IMR-90 (cell line): ENCODE data around the gene FTO. TPM values are rescaled to one million over a fixed set of nuclear protein-coding genes. Genes with fewer than 3 reads are reported as not detected.

Source experiments
- ATAC-seq: fragments of 200-7000 bp; cut with Tn5 transposase; 2 replicates; pipeline ENCODE4 v1.9.1; 2020; ENCODE audit warnings: low read depth, mild to moderate bottlenecking, moderate library complexity
- BruUV-seq: library from RNA; stranded (reverse); fragments of 400-500 nt; replicated peaks from 2 replicates; lab custom pipeline; 2021; lab: Mats Ljungman, UMichigan
- CTCF ChIA-PET: fragments of 300-600 bp; formaldehyde crosslinking; extraction: SDS; loops from one replicate; lab custom pipeline; 2021; ENCODE audit warnings: antibody characterized with exemption; lab: Yijun Ruan, JAX
- POLR2A ChIA-PET: fragments of 300-600 bp; sonication (Branson Sonifier 250); formaldehyde crosslinking; loops from one replicate; lab custom pipeline; 2022; ENCODE audit warnings: antibody characterized with exemption; ENCODE audit not compliant: unreplicated experiment; lab: Charles Lee
- DNase-seq: peaks from one replicate; pipeline ENCODE4 v3.0.0; 2013
- H2AFZ ChIP-seq: replicated peaks from 2 replicates; pipeline ENCODE3; 2013; ENCODE audit warnings: low read length, mild to moderate bottlenecking; ENCODE audit not compliant: poor library complexity
- H2AK5ac ChIP-seq: 2 replicates; pipeline ENCODE4 v1.6.1; 2013; ENCODE audit warnings: low read depth, low read length, inconsistent platforms
- H2AK9ac ChIP-seq: replicated peaks from 2 replicates; pipeline ENCODE3; 2013; ENCODE audit warnings: mild to moderate bottlenecking, low read depth, low read length, moderate library complexity; ENCODE audit not compliant: poor library complexity
- H2BK120ac ChIP-seq: 2 replicates; pipeline ENCODE4 v1.6.1; 2013; ENCODE audit warnings: low read depth, low read length, inconsistent platforms
- H2BK15ac ChIP-seq: 3 replicates; pipeline ENCODE4 v1.6.1; 2013; ENCODE audit warnings: low read depth, low read length, inconsistent platforms
- H2BK20ac ChIP-seq: 2 replicates; pipeline ENCODE4 v1.6.1; 2013; ENCODE audit warnings: low read depth, mild to moderate bottlenecking, inconsistent platforms, low read length, moderate library complexity
- H2BK5ac ChIP-seq: 2 replicates; pipeline ENCODE4 v1.6.1; 2013; ENCODE audit warnings: mild to moderate bottlenecking, low read depth, low read length, inconsistent platforms; ENCODE audit not compliant: poor library complexity, severe bottlenecking
- H3K14ac ChIP-seq: replicated peaks from 2 replicates; pipeline ENCODE4 v1.6.1; 2013; ENCODE audit warnings: low read depth, low read length, inconsistent platforms
- H3K18ac ChIP-seq: 2 replicates; pipeline ENCODE4 v1.6.1; 2013; ENCODE audit warnings: low read depth, low read length, control low read depth
- H3K23ac ChIP-seq: 2 replicates; pipeline ENCODE4 v1.6.1; 2013; ENCODE audit warnings: low read depth, low read length, inconsistent platforms
- H3K27ac ChIP-seq: 2 replicates; pipeline ENCODE4 v1.5.1; 2013; ENCODE audit warnings: mild to moderate bottlenecking, control low read depth, low read length; ENCODE audit not compliant: insufficient read depth
- H3K27me3 ChIP-seq: 2 replicates; pipeline ENCODE4 v1.6.1; 2013; ENCODE audit warnings: low read length; ENCODE audit not compliant: control insufficient read depth, insufficient read depth
- H3K36me3 ChIP-seq: 2 replicates; pipeline ENCODE4 v1.6.1; 2013; ENCODE audit warnings: low read length, mixed read lengths; ENCODE audit not compliant: control insufficient read depth, insufficient read depth
- H3K4ac ChIP-seq: 2 replicates; pipeline ENCODE4 v1.6.1; 2013; ENCODE audit warnings: low read depth, low read length, inconsistent platforms
- H3K4me1 ChIP-seq: 2 replicates; pipeline ENCODE4 v1.6.1; 2013; ENCODE audit warnings: low read length, mixed read lengths; ENCODE audit not compliant: control insufficient read depth, insufficient read depth
- H3K4me2 ChIP-seq: 2 replicates; pipeline ENCODE4 v1.6.1; 2013; ENCODE audit warnings: low read depth, mild to moderate bottlenecking, control low read depth, low read length, moderate library complexity
- H3K4me3 ChIP-seq: 2 replicates; pipeline ENCODE4 v1.5.1; 2013; ENCODE audit warnings: low read depth, mild to moderate bottlenecking, control low read depth, low read length, moderate library complexity; ENCODE audit not compliant: insufficient read depth
- H3K56ac ChIP-seq: 2 replicates; pipeline ENCODE4 v1.6.1; 2013; ENCODE audit warnings: low read length, inconsistent platforms; ENCODE audit not compliant: insufficient read depth; ENCODE audit errors: extremely low read depth
- H3K79me1 ChIP-seq, 2 experiments: 2 replicates each; pipeline ENCODE4 v1.6.1; 2013; ENCODE audit warnings: low read length in 2 of 2, inconsistent platforms in 1 of 2, low read depth in 1 of 2
- H3K9ac ChIP-seq: 2 replicates; pipeline ENCODE4 v1.6.1; 2013; ENCODE audit warnings: low read depth, low read length, control low read depth
- H3K9me1 ChIP-seq: 2 replicates; pipeline ENCODE4 v1.6.1; 2013; ENCODE audit warnings: low read length, inconsistent platforms; ENCODE audit not compliant: insufficient read depth
- H3K9me3 ChIP-seq: 2 replicates; pipeline ENCODE4 v1.6.1; 2013; ENCODE audit warnings: low read length; ENCODE audit not compliant: control insufficient read depth, insufficient read depth
- H4K20me1 ChIP-seq: 2 replicates; pipeline ENCODE4 v1.6.1; 2013; ENCODE audit warnings: low read length, inconsistent platforms; ENCODE audit not compliant: insufficient read depth
- H4K5ac ChIP-seq: 2 replicates; pipeline ENCODE4 v1.6.1; 2013; ENCODE audit warnings: mild to moderate bottlenecking, low read depth, low read length, control low read depth
- H4K8ac ChIP-seq, 2 experiments: 2 replicates each; pipeline ENCODE4 v1.6.1; 2013; ENCODE audit warnings: low read depth in 2 of 2, low read length in 2 of 2, control low read depth in 1 of 2, inconsistent platforms in 1 of 2
- H4K91ac ChIP-seq: 2 replicates; pipeline ENCODE4 v1.6.1; 2013; ENCODE audit warnings: low read depth, low read length, inconsistent platforms; ENCODE audit not compliant: insufficient read depth
- BHLHE40 ChIP-seq: fragments of 150-350 bp; IDR thresholded peaks from 2 replicates; pipeline ENCODE4 v1.6.1; 2016; ENCODE audit warnings: mild to moderate bottlenecking, low read depth, low read length
- CEBPB ChIP-seq: IDR thresholded peaks from 2 replicates; pipeline ENCODE4 v1.6.1; 2012; ENCODE audit warnings: low read depth, low read length, improper control_type of control experiment
- CHD1 ChIP-seq: IDR thresholded peaks from 2 replicates; pipeline ENCODE4 v1.6.1; 2012; ENCODE audit warnings: low read depth, low read length, improper control_type of control experiment
- CTCF ChIP-seq: conservative IDR thresholded peaks from 2 replicates; pipeline ENCODE4 v1.5.1; 2012; ENCODE audit warnings: mild to moderate bottlenecking, low read depth, low read length, improper control_type of control experiment
- ELK1 ChIP-seq: fragments of 150-350 bp; IDR thresholded peaks from 2 replicates; pipeline ENCODE4 v1.6.1; 2016; ENCODE audit warnings: low read depth, mild to moderate bottlenecking, low read length, moderate library complexity, borderline replicate concordance
- FOS ChIP-seq: fragments of 150-350 bp; IDR thresholded peaks from 2 replicates; pipeline ENCODE4 v1.6.1; 2016; ENCODE audit warnings: low read depth, low read length
- MAFK ChIP-seq: IDR thresholded peaks from 2 replicates; pipeline ENCODE4 v1.6.1; 2012; ENCODE audit warnings: low read depth, low read length, improper control_type of control experiment
- MAZ ChIP-seq: IDR thresholded peaks from 2 replicates; pipeline ENCODE4 v1.6.1; 2012; ENCODE audit warnings: low read depth, mild to moderate bottlenecking, low read length, improper control_type of control experiment, moderate library complexity, borderline replicate concordance
- MXI1 ChIP-seq: IDR thresholded peaks from 2 replicates; pipeline ENCODE4 v1.6.1; 2012; ENCODE audit warnings: low read depth, mild to moderate bottlenecking, low read length, moderate library complexity, borderline replicate concordance
- NFE2L2 ChIP-seq: fragments of 150-350 bp; IDR thresholded peaks from 2 replicates; pipeline ENCODE4 v1.6.1; 2016; ENCODE audit warnings: low read depth, mild to moderate bottlenecking, low read length
- POLR2A ChIP-seq: IDR thresholded peaks from 2 replicates; pipeline ENCODE4 v1.6.1; 2012; ENCODE audit warnings: mild to moderate bottlenecking, low read depth, low read length
- RAD21 ChIP-seq: IDR thresholded peaks from 2 replicates; pipeline ENCODE4 v1.6.1; 2012; ENCODE audit warnings: low read length, improper control_type of control experiment
- RCOR1 ChIP-seq: IDR thresholded peaks from 2 replicates; pipeline ENCODE4 v1.6.1; 2012; ENCODE audit warnings: mild to moderate bottlenecking, low read length, improper control_type of control experiment; ENCODE audit not compliant: insufficient replicate concordance
- RFX5 ChIP-seq: IDR thresholded peaks from 2 replicates; pipeline ENCODE4 v1.8.0; 2012; ENCODE audit warnings: low read depth, mild to moderate bottlenecking, low read length, moderate library complexity
- SMC3 ChIP-seq: fragments of 150-350 bp; IDR thresholded peaks from 2 replicates; pipeline ENCODE4 v1.6.1; 2016; ENCODE audit warnings: low read depth, mild to moderate bottlenecking, antibody characterized with exemption, low read length, moderate library complexity
- USF2 ChIP-seq: fragments of 150-350 bp; IDR thresholded peaks from 2 replicates; pipeline ENCODE4 v1.6.1; 2017; ENCODE audit warnings: mild to moderate bottlenecking, antibody characterized with exemption, low read length, low read depth
- WGBS, 2 experiments: methylation state at CpG; one replicate each; pipeline versions ENCODE4 v1.1.5 to v1.1.7; 2013; ENCODE audit warnings: missing lambda C conversion rate in 2 of 2; ENCODE audit not compliant: insufficient read length in 1 of 2; ENCODE audit errors: extremely low coverage in 2 of 2; 5-methylcytosine and 5-hydroxymethylcytosine counted together
- dilution Hi-C: fragments of 300-500 bp; cut with HindIII; formaldehyde crosslinking; loops from one replicate; pipeline ENCODE4 v1.14.3; 2018; ENCODE audit warnings: low sequenced_read_pairs; ENCODE audit not compliant: unreplicated experiment
- in situ Hi-C: fragments of 300-500 bp; cut with MboI; formaldehyde crosslinking; loops from 3 replicates; pipeline ENCODE4 v1.14.3; 2019; ENCODE audit warnings: low sequenced_read_pairs, inconsistent platforms, mixed read lengths
- intact Hi-C: fragments of 100-400 bp; cut with micrococcal nuclease; formaldehyde crosslinking; loops from 2 replicates; pipeline ENCODE4 v1.10.0; 2022
- polyA plus RNA-seq, 3 experiments: library from polyadenylated mRNA; depleted of rRNA; stranded (reverse); fragments of >200 nt; gene quantifications; 2 replicates each; pipeline ENCODE4 v1.2.3, GENCODE V29; 2012; ENCODE audit warnings: low replicate concordance in 1 of 3
- total RNA-seq: library from RNA; depleted of rRNA; stranded (reverse); fragments of >200 nt; gene quantifications from 2 replicates; pipeline ENCODE4 v1.2.3, GENCODE V29; 2012

FTO gene
- total and polyA plus RNA-seq, 2 of the 4 experiments (the other 2 are of a cell fraction): 70.3 to 132 TPM

GRCh38 chr16:53843084-53843483, 139.1 kb downstream of the FTO start:
- WGBS, 2 experiments: no CpG with 5 or more reads among the region's 1 CpG
- H4K91ac ChIP-seq: no peak overlapping the region
- no peaks in the 10 kb centered on the region for H3K4me1 ChIP-seq
- H3K9me1 ChIP-seq: no peaks in the 10 kb centered on the region; the same call in 1 of the 2 replicates
- no peaks in the 10 kb centered on the region for H3K27me3 ChIP-seq
- no peak overlapping the region for H3K4me3 ChIP-seq
- dilution Hi-C loops: no loop called here
- BruUV-seq: no TSS peak
- intact Hi-C loops: loop anchor here (5.0 kb wide), 1 partner anchor 34 kb away; no protein-coding TSS in a partner anchor
- DNase-seq: no peak
- H2BK5ac ChIP-seq: no peak overlapping the region
- no peak overlapping the region for H4K8ac ChIP-seq
- no peak overlapping the region for H3K9ac ChIP-seq
- H3K56ac ChIP-seq: no peak overlapping the region
- no peak overlapping the region for H3K18ac ChIP-seq
- H3K9me3 ChIP-seq: no peaks in the 10 kb centered on the region
- no peak overlapping the region for H3K27ac ChIP-seq
- H3K14ac ChIP-seq: no peak overlapping the region
- H2AK9ac ChIP-seq: no peak overlapping the region
- in situ Hi-C loops: no loop called here
- no peak overlapping the region for H2BK20ac ChIP-seq
- no peak overlapping the region for H4K5ac ChIP-seq
- H3K36me3 ChIP-seq: no peaks in the 10 kb centered on the region; the same call in 1 of the 2 replicates
- H2BK120ac ChIP-seq: no peak overlapping the region
- POLR2A ChIA-PET: no interaction called here
- no peaks in the 10 kb centered on the region for H4K20me1 ChIP-seq
- TF ChIP-seq ELK1 (no peak), CHD1 (no peak), CEBPB (no peak), RCOR1 (no peak), MXI1 (no peak), RAD21 (no peak), BHLHE40 (no peak), RFX5 (no peak), MAFK (no peak), CTCF (no peak), MAZ (no peak), USF2 (no peak), NFE2L2 (no peak), POLR2A (no peak), SMC3 (no peak), FOS (no peak)
- H2AFZ ChIP-seq: no peak overlapping the region
- H3K79me1 ChIP-seq: peaks cover 4 to 7% of the 10 kb centered on the region in 2 experiments
- H3K4me2 ChIP-seq: no peak overlapping the region
- no peak overlapping the region for H3K23ac ChIP-seq
- H3K4ac ChIP-seq: no peak overlapping the region
- H2BK15ac ChIP-seq: no peak overlapping the region
- no peak for ATAC-seq
- CTCF ChIA-PET: interaction anchor here (0.6 kb wide), 1 partner anchor 259 kb away, joined by 4 read pairs; no protein-coding TSS in a partner anchor
- no peak overlapping the region for H2AK5ac ChIP-seq
